WTC11 (cell line): ENCODE results near the gene RHEB.

Experiments used
- CBFB ChIP-seq: sonication (generic); formaldehyde crosslinking; IDR thresholded peaks from 2 replicates; pipeline ENCODE4 v1.8.1; 2022; ENCODE audit warnings: mild to moderate bottlenecking, low read depth, missing genetic modification reagents
- CTCF ChIP-seq: fragments of 200-600 bp; IDR thresholded peaks from 2 replicates; pipeline ENCODE4 v1.8.0; 2022; ENCODE audit warnings: antibody characterized with exemption
- KAT7 ChIP-seq: sonication (generic); formaldehyde crosslinking; IDR thresholded peaks from 2 replicates; pipeline ENCODE4 v1.8.1; 2023; ENCODE audit warnings: missing genetic modification reagents, mild to moderate bottlenecking, borderline replicate concordance
- MYBL2 ChIP-seq: sonication (generic); formaldehyde crosslinking; IDR thresholded peaks from 2 replicates; pipeline ENCODE4 v1.8.1; 2023; ENCODE audit warnings: mild to moderate bottlenecking, moderate library complexity, missing genetic modification reagents
- NFE2L1 ChIP-seq: sonication (generic); formaldehyde crosslinking; IDR thresholded peaks from 2 replicates; pipeline ENCODE4 v1.8.1; 2023; ENCODE audit warnings: missing genetic modification reagents
- NR2C2 ChIP-seq: sonication (generic); formaldehyde crosslinking; IDR thresholded peaks from 2 replicates; pipeline ENCODE4 v1.8.0; 2022; ENCODE audit warnings: mild to moderate bottlenecking, missing genetic modification reagents
- TP53 ChIP-seq: sonication (generic); formaldehyde crosslinking; IDR thresholded peaks from 2 replicates; pipeline ENCODE4 v1.8.1; 2023; ENCODE audit warnings: mild to moderate bottlenecking, missing genetic modification reagents
- TF ChIP-seq, protein P1 (sequence below): sonication (generic); formaldehyde crosslinking; IDR thresholded peaks from 2 replicates; pipeline ENCODE4 v1.8.1; 2023; ENCODE audit warnings: mild to moderate bottlenecking, missing genetic modification reagents

DNA sequence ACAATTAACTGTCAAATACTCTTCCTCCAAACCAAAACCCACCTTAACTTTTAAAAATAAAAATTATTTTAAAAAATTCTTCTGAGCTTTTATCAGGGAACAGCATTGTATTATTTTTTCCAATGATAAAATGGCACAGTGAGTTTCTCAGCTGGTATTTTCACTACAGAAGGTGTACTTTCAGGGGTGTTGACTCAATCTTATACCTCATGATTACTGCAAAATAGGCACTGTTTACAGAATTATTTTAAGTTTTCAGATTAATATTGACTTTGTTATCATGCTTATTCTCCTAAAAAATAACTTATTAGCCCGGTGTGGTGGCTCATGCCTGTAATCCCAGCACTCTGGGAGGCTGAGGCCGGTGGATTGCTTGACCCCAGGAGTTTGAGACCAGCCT, 24.3 kb downstream of the RHEB start:
- TF ChIP-seq, protein P1, sequence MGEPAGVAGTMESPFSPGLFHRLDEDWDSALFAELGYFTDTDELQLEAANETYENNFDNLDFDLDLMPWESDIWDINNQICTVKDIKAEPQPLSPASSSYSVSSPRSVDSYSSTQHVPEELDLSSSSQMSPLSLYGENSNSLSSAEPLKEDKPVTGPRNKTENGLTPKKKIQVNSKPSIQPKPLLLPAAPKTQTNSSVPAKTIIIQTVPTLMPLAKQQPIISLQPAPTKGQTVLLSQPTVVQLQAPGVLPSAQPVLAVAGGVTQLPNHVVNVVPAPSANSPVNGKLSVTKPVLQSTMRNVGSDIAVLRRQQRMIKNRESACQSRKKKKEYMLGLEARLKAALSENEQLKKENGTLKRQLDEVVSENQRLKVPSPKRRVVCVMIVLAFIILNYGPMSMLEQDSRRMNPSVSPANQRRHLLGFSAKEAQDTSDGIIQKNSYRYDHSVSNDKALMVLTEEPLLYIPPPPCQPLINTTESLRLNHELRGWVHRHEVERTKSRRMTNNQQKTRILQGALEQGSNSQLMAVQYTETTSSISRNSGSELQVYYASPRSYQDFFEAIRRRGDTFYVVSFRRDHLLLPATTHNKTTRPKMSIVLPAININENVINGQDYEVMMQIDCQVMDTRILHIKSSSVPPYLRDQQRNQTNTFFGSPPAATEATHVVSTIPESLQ (CRISPR knock-in tag): no peak
- no peak for TF ChIP-seq CTCF
- TF ChIP-seq NR2C2 (CRISPR knock-in tag): no peak
- no peak for TF ChIP-seq MYBL2 (CRISPR knock-in tag)
- no peak for TF ChIP-seq CBFB
- TF ChIP-seq TP53 (CRISPR knock-in tag): no peak
- no peak for TF ChIP-seq KAT7
- TF ChIP-seq NFE2L1 (CRISPR knock-in tag): no peak
